C4-2B (cell line): Measurements from ENCODE around the gene CHRDL2.

Experiments
- CTCF ChIP-seq: fragments of 450-650 bp; conservative IDR thresholded peaks from 2 replicates; pipeline ENCODE4 v1.5.1; 2017; ENCODE audit warnings: mild to moderate bottlenecking
- ZFX ChIP-seq: fragments of 450-650 bp; IDR thresholded peaks from 2 replicates; pipeline ENCODE4 v1.6.1; 2017

DNA sequence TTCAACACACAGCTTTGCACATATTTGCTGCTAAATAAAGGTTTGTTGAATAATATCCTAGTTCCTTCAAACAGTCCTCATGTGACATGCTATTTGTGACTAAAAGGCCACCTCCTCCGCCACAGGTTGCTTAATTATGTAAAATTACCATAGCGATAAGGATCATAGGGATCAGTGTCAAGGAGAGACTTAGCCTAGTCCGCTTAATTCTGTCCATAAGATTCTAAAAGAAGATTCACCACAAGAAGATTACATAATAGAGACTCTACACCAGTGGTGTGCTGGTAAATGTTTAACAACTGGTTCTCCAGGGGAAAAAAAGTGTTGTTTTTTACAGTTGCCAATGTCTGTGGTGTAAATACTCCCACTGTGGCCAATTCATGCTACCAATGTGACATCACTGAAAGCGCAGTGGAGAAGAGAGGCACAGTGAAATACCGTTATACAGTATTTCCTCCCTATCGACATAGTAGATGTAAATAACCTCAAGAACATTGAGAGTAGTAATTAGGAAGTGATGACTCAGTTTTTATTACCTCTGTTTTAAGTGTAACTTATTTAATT, 4.2 kb upstream of the CHRDL2 start:
- TF ChIP-seq CTCF (no peak), ZFX (no peak)
